HG02798 (cell line): ENCODE measurements around the gene UCP2.
"Not testable (repeated sequence)": the region's sequence is repeated elsewhere in the genome, so short reads cannot be mapped to it uniquely, and the experiment has no call there.

ENCODE experiments used
- ATAC-seq: cut with Tn5 transposase; IDR thresholded peaks from one replicate; pipeline ENCODE4 v1.9.1; 2021; ENCODE audit warnings: mild to moderate bottlenecking; ENCODE audit not compliant: unreplicated experiment, poor library complexity

The UCP2 gene

GRCh38 chr11:73996161-73996747 lies 13.6 kb upstream of the UCP2 start:
- no peak for ATAC-seq

- ATAC-seq: peak; percentile 45
These were observed 13.1 kb upstream of the UCP2 start for GRCh38 chr11:73995731-73996130.

DNA sequence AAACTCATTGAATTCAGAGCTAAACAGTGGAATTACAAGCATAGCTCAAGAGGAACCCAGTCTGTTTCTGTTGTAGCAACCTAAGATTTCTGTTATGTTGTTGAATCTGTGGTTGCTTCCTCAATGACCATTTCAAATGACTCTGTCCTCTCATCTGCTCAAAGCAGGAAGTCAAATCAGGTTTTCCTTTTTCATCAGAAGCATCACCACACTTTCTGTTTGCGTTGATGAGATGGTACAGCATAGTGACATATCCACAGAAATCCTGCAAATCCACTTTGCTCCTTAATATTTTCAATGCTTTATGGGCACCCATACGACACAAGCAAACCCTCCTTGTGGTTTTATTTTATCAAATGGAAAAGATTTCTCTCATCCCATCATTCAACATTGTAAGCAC lies 12.6 kb upstream of the UCP2 start:
- no peak for ATAC-seq

GRCh38 chr11:73991471-73992006 lies 8.9 kb upstream of the UCP2 start:
- peak; percentile 42 for ATAC-seq

GRCh38 chr11:73990730-73991129 lies 8.1 kb upstream of the UCP2 start:
- ATAC-seq: no peak

DNA sequence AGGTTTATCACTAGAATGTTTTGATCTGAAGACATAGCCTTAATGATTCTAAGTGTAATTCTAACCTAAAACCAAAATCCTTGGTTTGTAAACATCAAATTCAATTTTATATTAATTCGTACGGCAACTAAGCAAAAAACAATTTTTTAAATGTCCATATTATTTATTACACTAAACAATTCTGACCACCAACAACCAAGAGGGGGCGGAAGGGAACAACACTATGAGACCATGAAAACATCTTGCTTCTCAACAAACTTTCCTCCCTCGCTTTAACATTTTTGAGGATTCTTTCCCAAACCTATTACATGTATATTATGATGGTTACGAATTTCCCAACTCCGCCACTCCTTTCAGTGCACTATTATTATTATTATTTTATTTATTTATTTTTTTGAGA lies 6.5 kb upstream of the UCP2 start:
- no peak for ATAC-seq

GRCh38 chr11:73988227-73988626 lies 5.6 kb upstream of the UCP2 start:
- ATAC-seq: no peak

- not testable (repeated sequence) for ATAC-seq
These were observed 3.0 kb upstream of the UCP2 start for GRCh38 chr11:73985661-73986060.

- ATAC-seq: no peak
These were observed 1.3 kb upstream of the UCP2 start for GRCh38 chr11:73983741-73984538.

GRCh38 chr11:73982990-73983740 lies 522 bp upstream of the UCP2 start:
- peak; percentile 82 for ATAC-seq

GRCh38 chr11:73981051-73981805 lies 1.4 kb downstream of the UCP2 start:
- no peak for ATAC-seq

- peak; percentile 46 for ATAC-seq
These were observed 2.4 kb downstream of the UCP2 start for GRCh38 chr11:73980001-73980961.

DNA sequence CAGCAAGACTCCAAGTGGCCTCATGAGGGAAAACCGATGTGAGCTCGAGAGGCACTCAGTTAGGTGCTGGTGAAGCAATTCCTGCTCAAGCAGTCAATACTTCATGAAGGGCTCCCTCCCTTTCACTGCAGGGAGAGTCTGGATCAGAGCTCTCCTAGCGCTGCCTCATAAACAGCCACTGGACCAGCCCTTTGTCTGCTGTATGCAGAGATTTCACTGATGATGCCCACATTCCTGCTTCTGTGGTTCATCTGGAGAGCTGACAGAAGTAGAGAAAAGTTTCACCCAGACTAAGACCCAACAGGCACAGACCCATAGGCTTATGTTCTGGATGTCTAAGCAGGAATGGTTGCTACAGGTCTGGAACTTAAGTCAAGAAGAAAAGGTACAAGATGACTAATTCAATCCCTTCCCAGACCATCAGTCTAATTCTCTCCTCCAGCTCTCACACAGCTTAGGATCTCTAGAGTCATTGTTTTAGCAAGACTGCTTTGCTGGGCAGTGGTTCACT lies 4.0 kb downstream of the UCP2 start:
- no peak for ATAC-seq

GRCh38 chr11:73977856-73978519 lies 4.7 kb downstream of the UCP2 start:
- ATAC-seq: no peak

- ATAC-seq: no peak
These were observed 6.0 kb downstream of the UCP2 start for GRCh38 chr11:73976451-73977151.

DNA sequence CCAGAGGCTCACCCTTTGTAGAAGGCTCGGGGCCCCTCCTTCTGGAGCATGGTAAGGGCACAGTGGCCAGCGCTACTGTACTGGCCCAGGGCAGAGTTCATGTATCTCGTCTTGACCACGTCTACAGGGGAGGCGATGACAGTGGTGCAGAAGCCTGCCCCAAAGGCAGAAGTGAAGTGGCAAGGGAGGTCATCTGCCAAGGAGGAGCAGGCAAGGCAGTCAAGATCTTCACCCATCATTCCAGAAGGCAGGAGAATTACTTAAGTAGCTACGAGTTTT lies 7.2 kb downstream of the UCP2 start:
- no peak for ATAC-seq

- no peak for ATAC-seq
These were observed 7.8 kb downstream of the UCP2 start for GRCh38 chr11:73974604-73975478.
